Ovary (tissue), 10 donors: Measurements from ENCODE around the gene MIA3. TPM values are rescaled to one million over a fixed set of nuclear protein-coding genes. Genes with fewer than 3 reads are reported as not detected.

Experiments used
- DNase-seq, 5 donors: peaks; one replicate each; pipeline ENCODE4 v3.0.0-alpha.2; 2019 to 2020
- H3K27ac ChIP-seq, 2 donors: fragments of 200-600 bp; one replicate each; pipeline versions ENCODE4 v1.5.1 to v1.8.0; 2019 to 2022
- H3K27me3 ChIP-seq: fragments of 200-600 bp; one replicate; pipeline ENCODE4 v1.8.0; 2022
- H3K36me3 ChIP-seq: fragments of 200-600 bp; sonication (generic); one replicate; pipeline ENCODE4 v1.5.1; 2019
- H3K4me1 ChIP-seq: one replicate; pipeline ENCODE4 v1.8.1; 2013; ENCODE audit warnings: mild to moderate bottlenecking, moderate library complexity; ENCODE audit not compliant: insufficient read depth
- H3K4me3 ChIP-seq: fragments of 200-600 bp; sonication (generic); one replicate; pipeline ENCODE4 v1.5.1; 2017
- H3K9me3 ChIP-seq, 2 donors: fragments of 200-600 bp in 1 of 2; sonication (generic) in 1 of 2; one replicate each; pipeline versions ENCODE4 v1.5.1 to v1.8.1; 2013 to 2019; ENCODE audit warnings: mild to moderate bottlenecking in 1 of 2, moderate library complexity in 1 of 2
- CTCF ChIP-seq, 3 donors: fragments of 450-650 bp in 2 of 3; fragments of 200-600 bp in 1 of 3; IDR thresholded peaks; one replicate each; pipeline versions ENCODE4 v1.5.1 to v1.8.0; 2016 to 2022; ENCODE audit warnings: antibody characterized with exemption in 3 of 3, mild to moderate bottlenecking in 1 of 3
- EP300 ChIP-seq: sonication (generic); formaldehyde crosslinking; IDR thresholded peaks from one replicate; pipeline ENCODE4 v1.6.1; 2017; ENCODE audit warnings: antibody characterized with exemption
- POLR2A ChIP-seq: fragments of 450-650 bp; IDR thresholded peaks from one replicate; pipeline ENCODE4 v1.6.1; 2017; ENCODE audit warnings: antibody characterized with exemption, mild to moderate bottlenecking, moderate library complexity
- WGBS, 3 donors: extraction: QIAGEN DNeasy Blood & Tissue Kit in 1 of 3; methylation state at CpG; one replicate each; pipeline versions ENCODE4 v1.1.5 to v1.1.7; 2013 to 2017; 5-methylcytosine and 5-hydroxymethylcytosine counted together
- intact Hi-C, 4 donors: fragments of 100-400 bp; cut with DNase I; formaldehyde crosslinking; loops; one replicate each; pipeline versions ENCODE4 v1.11.0 to v1.15.1; 2022 to 2023
- long read RNA-seq, 3 donors: library from polyadenylated mRNA in 2 of 3; unstranded in 2 of 3; transcript quantifications; one replicate each; pipeline ENCODE4 v2.0.0 and lab custom pipeline, GENCODE V29; 2021 to 2026
- polyA plus RNA-seq, 2 donors: library from polyadenylated mRNA; stranded (reverse); fragments of 200-250 nt in 1 of 2; fragments of 350-450 nt in 1 of 2; fragmentation: Illumina TruSeq in 1 of 2; extraction: RNeasy Lipid Tissue Mini Kit (QIAGEN cat#74804) in 1 of 2; gene quantifications; one replicate each; pipeline ENCODE4 v1.2.3, GENCODE V29; 2013 to 2014
- total RNA-seq, 7 donors: library from RNA; depleted of rRNA in 2 of 7; stranded (reverse); fragments of >200 nt in 2 of 7; fragmentation: NEBNext Ultra II Directional in 3 of 7; extraction: Animal tissue kit (Norgen Biotek cat#: 25700) in 3 of 7; gene quantifications; one replicate each; pipeline versions ENCODE4 v1.1.0 to v1.2.4, GENCODE V29; 2016 to 2023
- donor health status: DM: no; HTN: no; CAD: no; lungs with moderate emphysema.
- donor health status: DM: no; HTN: no; CAD: no.
- donor health status: Bipolar disorder and iron deficiency.
- donor health status: DM: yes; HTN: yes; CAD: no.
- donor health status: DM: no; HTN: no; CAD: no.
- donor health status: DM: yes; HTN: yes; CAD: no.

MIA3 gene
- total RNA-seq (10 to 100 TPM; 34.2 to 64.0 (median 59.5) TPM), polyA plus RNA-seq (10 to 100 TPM; 31.9 to 50.9 TPM)
- long read RNA-seq, donor 1, partial matches to known transcripts: 62 of 73 reads
- long read RNA-seq, donor 1, other reads (novel, unspliced or antisense): 9 of 73 reads
- long read RNA-seq, donor 2, partial matches to known transcripts: 7 of 9 reads
- long read RNA-seq, donor 2, other reads (novel, unspliced or antisense): 0 of 9 reads
- long read RNA-seq, donor 3, full-length matches to known transcripts: 44 of 69 reads
- long read RNA-seq, donor 3, partial matches to known transcripts: 6 of 69 reads
- long read RNA-seq, donor 3, other reads (novel, unspliced or antisense): 19 of 69 reads

- Histone ChIP-seq H3K9me3 (no peaks in the 10 kb centered on the region), H3K27me3 (no peaks in the 10 kb centered on the region), H3K4me1 (no peaks in the 10 kb centered on the region), H3K36me3 (no peaks in the 10 kb centered on the region), H3K4me3 (peak within 1 kb of the TSS; percentile 84), H3K27ac (peak within 1 kb of the TSS; percentile 89 to 93)
- intact Hi-C loops: no loop called here
- peak; percentile 38 to 91 (median 84) for DNase-seq
- 0 to 1% (median 0%) methylated on average over 34 to 74 of the region's 81 CpGs for WGBS, 3 donors
- TF ChIP-seq POLR2A (peak; percentile 27), EP300 (no peak), CTCF (IDR thresholded peaks at IDR 0.05) (peak in 1 of 3 donors; percentile 5)
Measured at GRCh38 chr1:222618001-222618879, at the start of gene MIA3. TSS of gene MIA3 (plus strand) at chr1:222618097. CDS start at chr1:222618111, 14 bp downstream.

GRCh38 chr1:222570837-222571236 lies 47.1 kb upstream of the MIA3 start:
- H3K27ac ChIP-seq: no peak overlapping the region
- TF ChIP-seq CTCF (IDR thresholded peaks at IDR 0.05): no peak
- no peak for TF ChIP-seq EP300
- TF ChIP-seq POLR2A: no peak
- WGBS, 3 donors: 91 to 100% (median 97%) methylated on average over 1 of the region's 1 CpG
- no peak for DNase-seq
- H3K27me3 ChIP-seq: no peaks in the 10 kb centered on the region
- intact Hi-C loops: no loop called here
- no peak overlapping the region for H3K4me3 ChIP-seq
- no peaks in the 10 kb centered on the region for H3K36me3 ChIP-seq
- H3K9me3 ChIP-seq: no peaks in the 10 kb centered on the region
- no peaks in the 10 kb centered on the region for H3K4me1 ChIP-seq

GRCh38 chr1:222579316-222579715 lies 38.6 kb upstream of the MIA3 start:
- DNase-seq: no peak
- Histone ChIP-seq H3K36me3 (no peaks in the 10 kb centered on the region), H3K27me3 (no peaks in the 10 kb centered on the region), H3K27ac (no peak overlapping the region), H3K4me1 (peaks cover 3% of the 10 kb centered on the region), H3K4me3 (no peak overlapping the region), H3K9me3 (no peaks in the 10 kb centered on the region)
- TF ChIP-seq CTCF (IDR thresholded peaks at IDR 0.05) (no peak), EP300 (no peak), POLR2A (no peak)
- intact Hi-C loops: no loop called here
- WGBS, 3 donors: 88 to 89% (median 89%) methylated on average over 3 of the region's 3 CpGs

GRCh38 chr1:222582099-222582774 lies 35.7 kb upstream of the MIA3 start:
- Histone ChIP-seq H3K27ac (no peak overlapping the region), H3K9me3 (no peaks in the 10 kb centered on the region), H3K4me1 (peaks cover 3% of the 10 kb centered on the region), H3K36me3 (no peaks in the 10 kb centered on the region), H3K4me3 (no peak overlapping the region), H3K27me3 (no peaks in the 10 kb centered on the region)
- intact Hi-C loops: no loop called here
- no peak for DNase-seq
- TF ChIP-seq CTCF (IDR thresholded peaks at IDR 0.05) (no peak), EP300 (no peak), POLR2A (no peak)
- 90 to 95% (median 95%) methylated on average over 4 of the region's 4 CpGs for WGBS, 3 donors
